Suprapubic skin (tissue), 4 donors: ENCODE measurements around the gene TRIM47. TPM values are rescaled to one million over a fixed set of nuclear protein-coding genes. Genes with fewer than 3 reads are reported as not detected.

Experiments used
- DNase-seq, 2 donors: peaks; one replicate each; pipeline ENCODE4 v3.0.0-alpha.2; 2019; ENCODE audit warnings: low spot score in 2 of 2
- H3K27ac ChIP-seq: fragments of 200-600 bp; sonication (generic); one replicate; pipeline ENCODE4 v1.5.1; 2019
- H3K27me3 ChIP-seq: fragments of 200-600 bp; sonication (generic); one replicate; pipeline ENCODE4 v1.5.1; 2019
- H3K36me3 ChIP-seq: fragments of 200-600 bp; sonication (generic); one replicate; pipeline ENCODE4 v1.5.1; 2019
- H3K4me1 ChIP-seq: fragments of 200-600 bp; sonication (generic); one replicate; pipeline ENCODE4 v1.5.1; 2019
- H3K4me3 ChIP-seq: fragments of 200-600 bp; sonication (generic); one replicate; pipeline ENCODE4 v1.5.1; 2019; ENCODE audit warnings: mild to moderate bottlenecking
- H3K9me3 ChIP-seq: fragments of 200-600 bp; sonication (generic); one replicate; pipeline ENCODE4 v1.5.1; 2019
- EP300 ChIP-seq: sonication (generic); formaldehyde crosslinking; IDR thresholded peaks from one replicate; pipeline ENCODE4 v1.6.1; 2017; ENCODE audit warnings: antibody characterized with exemption
- POLR2A ChIP-seq, 2 donors: fragments of 450-650 bp; IDR thresholded peaks; one replicate each; pipeline ENCODE4 v1.6.1; 2017; ENCODE audit warnings: antibody characterized with exemption in 2 of 2, mild to moderate bottlenecking in 2 of 2, moderate library complexity in 2 of 2
- POLR2AphosphoS5 ChIP-seq, 3 donors: sonication (generic); formaldehyde crosslinking; IDR thresholded peaks; one replicate each; pipeline ENCODE4 v1.6.1; 2017; ENCODE audit warnings: antibody characterized with exemption in 3 of 3
- WGBS: methylation state at CpG from one replicate; pipeline ENCODE4 v1.1.5; 2018; 5-methylcytosine and 5-hydroxymethylcytosine counted together
- total RNA-seq, 4 donors: library from RNA; depleted of rRNA; stranded (reverse); fragments of >200 nt; gene quantifications; one replicate each; pipeline ENCODE4 v1.1.0, GENCODE V29; 2016
- TF ChIP-seq, protein P1 (sequence below), 2 donors: fragments of 200-600 bp in 1 of 2; fragments of 450-650 bp in 1 of 2; sonication (generic) in 1 of 2; IDR thresholded peaks; one replicate each; pipeline ENCODE4 v1.5.1; 2016 to 2019; ENCODE audit warnings: antibody characterized with exemption in 2 of 2, mild to moderate bottlenecking in 1 of 2, moderate library complexity in 1 of 2

Gene TRIM47
- total RNA-seq, 4 donors from 2014 or later = 22.8 to 43.1 (median 27.7) TPM

- TF ChIP-seq EP300 (no peak), POLR2A (IDR thresholded peaks at IDR 0.05) (no peak), POLR2AphosphoS5 (IDR thresholded peaks at IDR 0.05) (no peak)
- TF ChIP-seq, protein P1, sequence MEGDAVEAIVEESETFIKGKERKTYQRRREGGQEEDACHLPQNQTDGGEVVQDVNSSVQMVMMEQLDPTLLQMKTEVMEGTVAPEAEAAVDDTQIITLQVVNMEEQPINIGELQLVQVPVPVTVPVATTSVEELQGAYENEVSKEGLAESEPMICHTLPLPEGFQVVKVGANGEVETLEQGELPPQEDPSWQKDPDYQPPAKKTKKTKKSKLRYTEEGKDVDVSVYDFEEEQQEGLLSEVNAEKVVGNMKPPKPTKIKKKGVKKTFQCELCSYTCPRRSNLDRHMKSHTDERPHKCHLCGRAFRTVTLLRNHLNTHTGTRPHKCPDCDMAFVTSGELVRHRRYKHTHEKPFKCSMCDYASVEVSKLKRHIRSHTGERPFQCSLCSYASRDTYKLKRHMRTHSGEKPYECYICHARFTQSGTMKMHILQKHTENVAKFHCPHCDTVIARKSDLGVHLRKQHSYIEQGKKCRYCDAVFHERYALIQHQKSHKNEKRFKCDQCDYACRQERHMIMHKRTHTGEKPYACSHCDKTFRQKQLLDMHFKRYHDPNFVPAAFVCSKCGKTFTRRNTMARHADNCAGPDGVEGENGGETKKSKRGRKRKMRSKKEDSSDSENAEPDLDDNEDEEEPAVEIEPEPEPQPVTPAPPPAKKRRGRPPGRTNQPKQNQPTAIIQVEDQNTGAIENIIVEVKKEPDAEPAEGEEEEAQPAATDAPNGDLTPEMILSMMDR (IDR thresholded peaks at IDR 0.05) = no peak
- Histone ChIP-seq H3K4me1 (peaks cover 45% of the 10 kb centered on the region), H3K27ac (peak within 1 kb of the TSS; percentile 86), H3K4me3 (peak within 1 kb of the TSS; percentile 37), H3K36me3 (peaks cover 36% of the 10 kb centered on the region), H3K27me3 (no peaks in the 10 kb centered on the region), H3K9me3 (no peaks in the 10 kb centered on the region)
- WGBS = 56% methylated on average over 4 of the region's 35 CpGs
- DNase-seq = peak in 1 of 2 donors; percentile 82
Observed at GRCh38 chr17:75843577-75844529, 34.5 kb downstream of the TRIM47 start, which contains the start of gene UNC13D. UNC13D (minus strand) TSS chr17:75844404; CDS start chr17:75844337, 67 bp downstream.

- Histone ChIP-seq H3K4me1 (peaks cover 42% of the 10 kb centered on the region), H3K27me3 (no peaks in the 10 kb centered on the region), H3K9me3 (no peaks in the 10 kb centered on the region), H3K36me3 (peaks cover 32% of the 10 kb centered on the region), H3K27ac (peak overlapping the region; percentile 86), H3K4me3 (peak overlapping the region; percentile 37)
- no peak for DNase-seq
- WGBS = 80% methylated on average over 9 of the region's 22 CpGs
- TF ChIP-seq POLR2AphosphoS5 (IDR thresholded peaks at IDR 0.05) (no peak), POLR2A (IDR thresholded peaks at IDR 0.05) (no peak), EP300 (no peak)
- TF ChIP-seq, protein P1 (IDR thresholded peaks at IDR 0.05) = no peak
Observed at GRCh38 chr17:75842963-75843576, 35.3 kb downstream of the TRIM47 start.

GRCh38 chr17:75842411-75842810, 36.0 kb downstream of the TRIM47 start:
- Histone ChIP-seq H3K27ac (no peak overlapping the region), H3K27me3 (no peaks in the 10 kb centered on the region), H3K36me3 (peaks cover 26% of the 10 kb centered on the region), H3K9me3 (no peaks in the 10 kb centered on the region), H3K4me3 (no peak overlapping the region), H3K4me1 (peaks cover 36% of the 10 kb centered on the region)
- 95% methylated on average over 6 of the region's 18 CpGs for WGBS
- no peak for DNase-seq
- no peak for TF ChIP-seq POLR2AphosphoS5 (IDR thresholded peaks at IDR 0.05)
- TF ChIP-seq POLR2A (IDR thresholded peaks at IDR 0.05) = no peak
- TF ChIP-seq, protein P1 (IDR thresholded peaks at IDR 0.05) = no peak
- no peak for TF ChIP-seq EP300

GRCh38 chr17:75840799-75841164, 37.6 kb downstream of the TRIM47 start:
- no peaks in the 10 kb centered on the region for H3K9me3 ChIP-seq
- H3K4me3 ChIP-seq = no peak overlapping the region
- H3K4me1 ChIP-seq = peaks cover 20% of the 10 kb centered on the region
- DNase-seq = no peak
- H3K36me3 ChIP-seq = peaks cover 20% of the 10 kb centered on the region
- H3K27me3 ChIP-seq = no peaks in the 10 kb centered on the region
- no peak overlapping the region for H3K27ac ChIP-seq
- 75% methylated on average over 6 of the region's 7 CpGs for WGBS
- TF ChIP-seq EP300 (no peak), POLR2A (IDR thresholded peaks at IDR 0.05) (no peak), POLR2AphosphoS5 (IDR thresholded peaks at IDR 0.05) (no peak)
- TF ChIP-seq, protein P1 (IDR thresholded peaks at IDR 0.05) = no peak
